ENCODE measurements around the gene ITCH. TPM values are rescaled to one million over a fixed set of nuclear protein-coding genes. Genes with fewer than 3 reads are reported as not detected.
A peak's percentile ranks its signal among the peaks of the same experiment; 100 is the strongest.
"Not testable (repeated sequence)": the region's sequence is repeated elsewhere in the genome, so short reads cannot be mapped to it uniquely, and the experiment has no call there.

Gene ITCH
- total RNA-seq, 4 donors from 2014 or later: 35.2 to 82.8 (median 65.3) TPM

GRCh38 chr20:34404803-34405202 lies 41.7 kb downstream of the ITCH start:
- in situ Hi-C loops (cut with MboI; ENCODE audit: low pct_ligation_motif_present in 1 of 4, low pct_unique_long_range_greater_than_20kb in 1 of 4, low sequenced_read_pairs in 3 of 4): no loop called here

GRCh38 chr20:34405247-34405651 lies 42.2 kb downstream of the ITCH start:
- H3K4me1 ChIP-seq: peaks cover 8 to 31% (median 10%) of the 10 kb centered on the region in 4 donors
- DNase-seq; H3K4me3 ChIP-seq; H3K27me3 ChIP-seq; in situ Hi-C loops (cut with MboI; ENCODE audit: low pct_ligation_motif_present in 1 of 4, low pct_unique_long_range_greater_than_20kb in 1 of 4, low sequenced_read_pairs in 3 of 4); intact Hi-C loops (cut with DNase I; ENCODE audit: low total_unique reads); H3K9me3 ChIP-seq: not testable (repeated sequence)
- peak overlapping the region in 2 of 4 donors; percentile 8 to 26 for H3K27ac ChIP-seq
- 64 to 79% methylated on average over 8 to 10 of the region's 10 CpGs for WGBS, 2 donors (ENCODE audit: low coverage in 1 of 2)
- peaks cover 0 to 21% (median 6%) of the 10 kb centered on the region in 4 donors for H3K36me3 ChIP-seq

More at GRCh38 chr20:34404803-34405202, 41.7 kb downstream of the ITCH start:
- Histone ChIP-seq H3K4me3 (no peak overlapping the region), H3K9me3 (no peaks in the 10 kb centered on the region), H3K4me1 (peaks cover 8 to 31% (median 10%) of the 10 kb centered on the region in 4 donors), H3K27me3 (no peaks in the 10 kb centered on the region), H3K36me3 (peaks cover 0 to 21% (median 5%) of the 10 kb centered on the region in 4 donors), H3K27ac (peak overlapping the region in 1 of 4 donors; percentile 8)
- 100% methylated on average over 1 of the region's 1 CpG; no CpG with 5 or more reads in 1 of the 2 donors for WGBS, 2 donors (ENCODE audit: low coverage in 1 of 2)
- TF ChIP-seq POLR2A (IDR thresholded peaks at IDR 0.05) (no peak), CTCF (IDR thresholded peaks at IDR 0.05) (no peak), POLR2AphosphoS5 (IDR thresholded peaks at IDR 0.05) (no peak), EP300 (IDR thresholded peaks at IDR 0.05; ENCODE audit: low read depth) (no peak)
- DNase-seq: no peak
- intact Hi-C loops (cut with DNase I; ENCODE audit: low total_unique reads): no loop called here

- in situ Hi-C loops (cut with MboI; ENCODE audit: low pct_ligation_motif_present in 1 of 4, low pct_unique_long_range_greater_than_20kb in 1 of 4, low sequenced_read_pairs in 3 of 4); H3K4me3 ChIP-seq; DNase-seq; intact Hi-C loops (cut with DNase I; ENCODE audit: low total_unique reads); H3K9me3 ChIP-seq; H3K27me3 ChIP-seq: not testable (repeated sequence)
- peak overlapping the region in 1 of 4 donors; percentile 26 for H3K27ac ChIP-seq
- peaks cover 0 to 23% (median 6%) of the 10 kb centered on the region in 4 donors for H3K36me3 ChIP-seq
- WGBS, 2 donors (ENCODE audit: low coverage in 1 of 2): 92 to 100% methylated on average over 3 of the region's 3 CpGs
- peaks cover 8 to 31% (median 10%) of the 10 kb centered on the region in 4 donors for H3K4me1 ChIP-seq
These were observed 42.9 kb downstream of the ITCH start for GRCh38 chr20:34405942-34406341.

- intact Hi-C loops (cut with DNase I; ENCODE audit: low total_unique reads): no loop called here
- no peak for TF ChIP-seq CTCF (IDR thresholded peaks at IDR 0.05)
- TF ChIP-seq EP300 (IDR thresholded peaks at IDR 0.05; ENCODE audit: low read depth): no peak
- TF ChIP-seq POLR2AphosphoS5 (IDR thresholded peaks at IDR 0.05): no peak
- no peak for TF ChIP-seq POLR2A (IDR thresholded peaks at IDR 0.05)
- H3K9me3 ChIP-seq: no peaks in the 10 kb centered on the region
These were observed 44.9 kb downstream of the ITCH start for GRCh38 chr20:34407962-34408474.

GRCh38 chr20:34410336-34410735 lies 47.3 kb downstream of the ITCH start:
- H3K36me3 ChIP-seq: peaks cover 0 to 38% (median 18%) of the 10 kb centered on the region in 4 donors
- no peak overlapping the region for H3K4me3 ChIP-seq
- DNase-seq: no peak
- no peaks in the 10 kb centered on the region for H3K9me3 ChIP-seq
- TF ChIP-seq POLR2A (IDR thresholded peaks at IDR 0.05): no peak
- no peak for TF ChIP-seq CTCF (IDR thresholded peaks at IDR 0.05)
- TF ChIP-seq EP300 (IDR thresholded peaks at IDR 0.05; ENCODE audit: low read depth): no peak
- TF ChIP-seq POLR2AphosphoS5 (IDR thresholded peaks at IDR 0.05): no peak
- intact Hi-C loops (cut with DNase I; ENCODE audit: low total_unique reads) (no loop called here), in situ Hi-C loops (cut with MboI; ENCODE audit: low pct_ligation_motif_present in 1 of 4, low pct_unique_long_range_greater_than_20kb in 1 of 4, low sequenced_read_pairs in 3 of 4) (no loop called here)
- WGBS, 2 donors (ENCODE audit: low coverage in 1 of 2): 96 to 98% methylated on average over 6 of the region's 6 CpGs
- H3K4me1 ChIP-seq: peaks cover 0 to 20% (median 10%) of the 10 kb centered on the region in 4 donors
- no peak overlapping the region for H3K27ac ChIP-seq
- H3K27me3 ChIP-seq: no peaks in the 10 kb centered on the region

More at GRCh38 chr20:34407962-34408474, 44.9 kb downstream of the ITCH start:
- no peak for DNase-seq
- no peak overlapping the region for H3K27ac ChIP-seq
- H3K4me1 ChIP-seq: peaks cover 0 to 24% (median 5%) of the 10 kb centered on the region in 4 donors
- no peak overlapping the region for H3K4me3 ChIP-seq
- peaks cover 0 to 36% (median 10%) of the 10 kb centered on the region in 4 donors for H3K36me3 ChIP-seq
- 94 to 97% methylated on average over 3 to 9 of the region's 9 CpGs for WGBS, 2 donors (ENCODE audit: low coverage in 1 of 2)
- H3K27me3 ChIP-seq: no peaks in the 10 kb centered on the region
- in situ Hi-C loops (cut with MboI; ENCODE audit: low pct_ligation_motif_present in 1 of 4, low pct_unique_long_range_greater_than_20kb in 1 of 4, low sequenced_read_pairs in 3 of 4): no loop called here

All from transverse colon (tissue), 4 donors.